Liver (tissue), 3 donors: ENCODE data around the gene ITPKB.

Experiments
- FOXA1 ChIP-seq: IDR thresholded peaks from 2 replicates; pipeline ENCODE4 v1.6.1; 2016; ENCODE audit warnings: antibody characterized with exemption
- JUND ChIP-seq, 2 donors: IDR thresholded peaks; 2 replicates each; pipeline ENCODE4 v1.6.1; 2016; ENCODE audit warnings: antibody characterized with exemption in 2 of 2
- RAD21 ChIP-seq, 2 donors: IDR thresholded peaks; 2 replicates each; pipeline ENCODE4 v1.6.1; 2016; ENCODE audit warnings: antibody characterized with exemption in 2 of 2, mild to moderate bottlenecking in 2 of 2
- TF ChIP-seq, protein P1 (sequence below): IDR thresholded peaks from 2 replicates; pipeline ENCODE4 v1.6.1; 2016; ENCODE audit warnings: antibody characterized with exemption
- TF ChIP-seq, protein P2 (sequence below): fragments of 150-350 bp; IDR thresholded peaks from 2 replicates; pipeline ENCODE4 v1.5.1; 2017; ENCODE audit warnings: improper control_type of control experiment, low read depth, low read length; ENCODE audit not compliant: missing input control
- donor health status: healthy.
- donor health status: healthy.

DNA sequence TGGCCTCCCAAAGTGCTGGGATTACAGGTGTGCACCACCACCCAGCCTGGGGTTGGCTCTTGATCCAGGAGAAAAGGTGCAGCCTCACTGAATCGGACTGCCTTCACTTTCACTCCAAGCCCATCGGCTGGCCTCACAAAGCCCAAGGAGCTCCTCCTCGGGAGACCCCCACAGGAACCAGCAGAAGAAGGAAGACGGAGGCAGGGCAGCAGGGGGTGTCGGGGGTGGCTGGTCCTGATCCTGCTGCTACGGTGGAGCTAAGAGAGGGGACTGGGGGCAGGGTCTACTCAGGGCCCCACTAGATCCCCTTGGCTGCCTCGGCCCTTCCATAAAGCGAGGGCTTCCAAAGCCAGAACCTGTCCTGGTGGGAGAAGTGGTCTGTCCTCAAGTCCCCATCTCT is 96.7 kb downstream of the ITPKB start:
- TF ChIP-seq, protein P1, sequence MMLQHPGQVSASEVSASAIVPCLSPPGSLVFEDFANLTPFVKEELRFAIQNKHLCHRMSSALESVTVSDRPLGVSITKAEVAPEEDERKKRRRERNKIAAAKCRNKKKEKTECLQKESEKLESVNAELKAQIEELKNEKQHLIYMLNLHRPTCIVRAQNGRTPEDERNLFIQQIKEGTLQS, result no peak
- TF ChIP-seq RAD21 (IDR thresholded peaks at IDR 0.05) (no peak), JUND (IDR thresholded peaks at IDR 0.05) (no peak), FOXA1 (no peak)
- TF ChIP-seq, protein P2, sequence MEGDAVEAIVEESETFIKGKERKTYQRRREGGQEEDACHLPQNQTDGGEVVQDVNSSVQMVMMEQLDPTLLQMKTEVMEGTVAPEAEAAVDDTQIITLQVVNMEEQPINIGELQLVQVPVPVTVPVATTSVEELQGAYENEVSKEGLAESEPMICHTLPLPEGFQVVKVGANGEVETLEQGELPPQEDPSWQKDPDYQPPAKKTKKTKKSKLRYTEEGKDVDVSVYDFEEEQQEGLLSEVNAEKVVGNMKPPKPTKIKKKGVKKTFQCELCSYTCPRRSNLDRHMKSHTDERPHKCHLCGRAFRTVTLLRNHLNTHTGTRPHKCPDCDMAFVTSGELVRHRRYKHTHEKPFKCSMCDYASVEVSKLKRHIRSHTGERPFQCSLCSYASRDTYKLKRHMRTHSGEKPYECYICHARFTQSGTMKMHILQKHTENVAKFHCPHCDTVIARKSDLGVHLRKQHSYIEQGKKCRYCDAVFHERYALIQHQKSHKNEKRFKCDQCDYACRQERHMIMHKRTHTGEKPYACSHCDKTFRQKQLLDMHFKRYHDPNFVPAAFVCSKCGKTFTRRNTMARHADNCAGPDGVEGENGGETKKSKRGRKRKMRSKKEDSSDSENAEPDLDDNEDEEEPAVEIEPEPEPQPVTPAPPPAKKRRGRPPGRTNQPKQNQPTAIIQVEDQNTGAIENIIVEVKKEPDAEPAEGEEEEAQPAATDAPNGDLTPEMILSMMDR, result no peak
